GM18511 (cell line): Measurements from ENCODE around the gene APP.

Source experiments
- ATAC-seq: cut with Tn5 transposase; IDR thresholded peaks from one replicate; pipeline ENCODE4 v1.9.1; 2021; ENCODE audit warnings: mild to moderate bottlenecking, moderate library complexity; ENCODE audit not compliant: unreplicated experiment

The APP gene

GRCh38 chr21:26130249-26130881 lies 40.2 kb downstream of the APP start:
- no peak for ATAC-seq

DNA sequence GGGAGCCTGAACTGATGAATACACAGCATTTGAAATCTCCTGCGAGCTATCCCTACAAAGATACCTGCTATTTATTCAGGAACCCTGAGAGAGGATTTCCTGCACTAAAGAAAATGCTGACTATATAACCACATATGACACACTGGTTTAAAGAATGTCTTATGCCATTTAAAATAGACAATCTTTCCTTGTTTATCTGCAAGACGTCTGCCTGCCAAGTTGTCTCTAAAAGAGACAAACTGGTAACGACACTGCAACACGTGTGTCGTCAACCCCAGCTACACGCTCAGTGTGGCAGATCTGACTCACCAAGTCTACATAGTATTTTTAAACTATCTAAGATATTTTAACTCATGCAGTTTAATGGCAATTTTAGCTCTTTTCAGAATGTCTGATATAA lies 42.7 kb downstream of the APP start:
- ATAC-seq, result no peak

- ATAC-seq, result no peak
These were observed 43.3 kb downstream of the APP start for GRCh38 chr21:26127073-26127814.

GRCh38 chr21:26126168-26126553 lies 44.4 kb downstream of the APP start:
- no peak for ATAC-seq

DNA sequence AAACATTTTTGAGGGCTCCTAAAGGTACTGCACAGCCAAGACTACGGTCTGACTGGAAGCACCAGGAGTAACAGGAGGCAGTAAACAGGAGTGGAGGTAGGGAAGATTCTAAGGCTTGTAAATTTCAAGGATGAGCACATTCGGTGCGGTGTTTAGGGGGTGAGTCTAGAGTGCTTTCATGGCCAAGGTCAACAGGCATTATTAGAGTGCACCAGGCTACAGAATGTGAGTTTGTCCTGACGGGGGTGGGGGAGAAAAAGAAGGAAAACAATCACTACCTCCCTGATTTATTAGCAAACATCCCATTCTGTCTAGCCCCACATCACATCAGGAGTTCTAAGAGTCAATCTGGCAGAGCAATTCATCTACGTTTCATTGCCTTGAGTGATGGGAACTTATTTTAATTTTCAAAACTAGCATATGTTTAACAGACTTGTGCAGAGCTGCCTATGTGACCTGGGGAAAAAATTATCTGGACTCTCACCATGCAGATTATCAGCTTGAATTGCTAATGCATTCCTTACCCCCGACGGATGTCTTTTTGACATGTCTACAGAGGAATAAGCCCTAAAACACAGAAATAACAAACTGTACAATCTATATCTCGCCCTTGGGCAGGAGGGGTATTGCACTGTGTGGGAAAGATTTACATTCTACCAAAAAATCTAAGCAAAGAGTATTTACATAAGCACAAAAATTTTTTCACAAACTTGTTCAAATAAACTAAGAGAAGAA lies 45.0 kb downstream of the APP start:
- no peak for ATAC-seq

- no peak for ATAC-seq
These were observed 45.7 kb downstream of the APP start for GRCh38 chr21:26124896-26125295.

- no peak for ATAC-seq
These were observed 46.1 kb downstream of the APP start for GRCh38 chr21:26124421-26124833.

DNA sequence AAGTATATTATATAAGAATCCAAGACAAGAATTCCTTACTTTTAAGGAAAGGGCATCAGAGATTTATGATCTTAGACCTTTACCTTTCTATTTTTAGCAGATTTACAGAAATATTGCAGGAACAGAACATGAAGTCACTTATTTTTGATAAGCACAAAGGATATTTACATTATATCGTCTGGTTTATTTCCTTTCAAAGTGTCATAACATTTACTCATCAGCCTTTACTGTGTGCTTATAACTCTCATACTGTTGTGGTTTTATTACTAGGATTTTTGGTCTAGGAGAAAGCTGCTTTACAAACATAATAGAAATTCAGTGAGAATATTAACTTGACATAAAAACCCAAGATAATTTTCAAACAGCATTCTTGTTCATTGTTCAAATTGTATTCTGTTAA lies 47.6 kb downstream of the APP start:
- no peak for ATAC-seq

- no peak for ATAC-seq
These were observed 49.7 kb downstream of the APP start for GRCh38 chr21:26120828-26121227.

GRCh38 chr21:26119906-26120305 lies 50.7 kb downstream of the APP start:
- no peak for ATAC-seq

- ATAC-seq, result no peak
These were observed 51.5 kb downstream of the APP start for GRCh38 chr21:26118938-26119540.

DNA sequence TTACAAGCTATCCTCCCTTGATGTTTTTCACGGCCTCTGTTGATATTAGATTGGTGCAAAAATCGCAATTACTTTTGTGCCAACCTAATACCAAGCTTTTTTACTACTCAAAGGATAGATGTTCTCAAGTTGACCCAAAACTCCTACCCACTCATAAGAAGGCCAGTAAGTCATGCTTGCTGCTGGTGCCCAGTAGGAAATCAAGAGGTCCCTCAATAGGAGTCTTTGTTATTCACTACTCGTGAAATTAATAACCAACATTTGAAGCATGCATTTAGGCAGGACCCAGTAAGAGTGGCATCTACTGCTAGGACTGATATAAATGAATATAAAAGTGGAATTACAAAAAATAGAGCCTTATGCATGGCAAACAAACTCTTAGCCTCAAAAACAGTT lies 52.6 kb downstream of the APP start:
- no peak for ATAC-seq

DNA sequence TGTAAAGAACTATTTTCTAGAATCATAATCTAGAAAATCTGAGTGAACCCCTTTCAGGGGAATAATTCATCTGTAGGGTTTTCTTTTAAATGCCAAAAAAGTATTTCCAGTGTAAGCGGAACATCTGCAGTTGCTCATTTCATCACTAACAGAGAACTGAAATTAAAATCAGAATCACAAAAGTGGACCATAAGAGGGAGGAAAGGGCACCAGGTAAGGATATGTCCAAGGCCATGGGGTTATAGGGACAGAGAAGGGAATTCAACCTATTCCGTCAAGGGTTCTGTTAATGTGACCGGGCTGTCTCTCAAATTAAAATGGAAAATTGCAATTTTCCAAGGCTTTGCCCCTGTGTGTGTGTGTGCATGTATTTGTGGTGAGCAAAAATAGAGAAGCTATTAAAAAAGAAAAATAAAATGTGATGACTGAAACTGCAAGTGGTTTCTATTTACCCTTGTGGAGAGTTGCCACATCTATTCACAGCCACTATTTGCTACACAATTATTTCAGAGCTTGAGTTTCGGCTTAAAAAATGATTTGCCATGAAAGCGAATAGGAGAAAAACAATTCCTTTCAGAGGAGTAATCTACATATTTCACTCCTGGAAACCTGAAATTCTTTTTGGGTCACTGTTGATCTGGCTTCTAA lies 53.1 kb downstream of the APP start:
- peak; percentile 57 for ATAC-seq

- ATAC-seq, result no peak
These were observed 54.0 kb downstream of the APP start for GRCh38 chr21:26116456-26117011.

DNA sequence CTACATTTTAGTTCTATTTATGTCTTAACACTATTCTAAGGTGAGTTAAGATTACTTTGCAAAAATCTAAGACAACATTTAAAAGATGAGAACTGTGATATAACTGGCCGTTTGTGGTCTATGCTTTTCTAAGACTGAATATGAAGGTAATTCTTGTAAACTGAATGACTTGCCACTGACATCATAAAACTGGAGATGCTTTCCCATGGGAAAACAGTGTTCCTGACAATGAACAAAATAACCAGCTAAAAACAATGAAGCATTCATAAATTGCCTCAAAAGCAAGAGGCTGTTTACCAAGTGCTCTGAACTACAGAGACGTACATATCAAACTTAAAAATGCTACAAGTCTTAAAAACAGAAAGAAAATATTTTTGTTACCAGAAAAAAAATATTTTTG lies 54.7 kb downstream of the APP start:
- no peak for ATAC-seq

- ATAC-seq, result no peak
These were observed 55.3 kb downstream of the APP start for GRCh38 chr21:26115305-26115704.

GRCh38 chr21:26112975-26113374 lies 57.6 kb downstream of the APP start:
- no peak for ATAC-seq

- no peak for ATAC-seq
These were observed 58.3 kb downstream of the APP start for GRCh38 chr21:26112127-26112742.

GRCh38 chr21:26110715-26111114 lies 59.9 kb downstream of the APP start:
- ATAC-seq, result no peak

DNA sequence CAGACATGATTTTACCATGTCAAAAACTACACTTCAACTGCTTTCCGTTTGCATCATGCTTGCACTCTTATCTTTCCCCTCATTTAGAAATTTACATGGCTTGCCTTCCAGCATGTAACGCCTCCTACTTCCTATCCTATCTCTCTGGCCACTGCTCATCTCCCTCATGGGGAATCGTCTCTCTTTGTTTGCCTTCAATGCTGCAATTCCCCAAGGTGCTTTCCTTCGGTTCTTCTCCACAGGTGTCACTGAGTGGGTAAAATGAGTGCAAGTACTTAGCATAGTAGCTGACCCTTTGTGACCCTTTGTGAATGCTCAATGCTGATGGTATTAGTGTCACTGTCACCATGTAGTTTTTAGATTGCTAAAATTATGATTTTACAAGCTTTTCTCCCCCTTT lies 63.1 kb downstream of the APP start:
- no peak for ATAC-seq
